Measurements from ENCODE around the gene ARF3. TPM values are rescaled to one million over a fixed set of nuclear protein-coding genes. Genes with fewer than 3 reads are reported as not detected.
A peak's percentile ranks its signal among the peaks of the same experiment; 100 is the strongest.

ARF3 gene
- total RNA-seq, 4 donors from 2014 or later = 6.9 to 117 (median 29.7) TPM

DNA sequence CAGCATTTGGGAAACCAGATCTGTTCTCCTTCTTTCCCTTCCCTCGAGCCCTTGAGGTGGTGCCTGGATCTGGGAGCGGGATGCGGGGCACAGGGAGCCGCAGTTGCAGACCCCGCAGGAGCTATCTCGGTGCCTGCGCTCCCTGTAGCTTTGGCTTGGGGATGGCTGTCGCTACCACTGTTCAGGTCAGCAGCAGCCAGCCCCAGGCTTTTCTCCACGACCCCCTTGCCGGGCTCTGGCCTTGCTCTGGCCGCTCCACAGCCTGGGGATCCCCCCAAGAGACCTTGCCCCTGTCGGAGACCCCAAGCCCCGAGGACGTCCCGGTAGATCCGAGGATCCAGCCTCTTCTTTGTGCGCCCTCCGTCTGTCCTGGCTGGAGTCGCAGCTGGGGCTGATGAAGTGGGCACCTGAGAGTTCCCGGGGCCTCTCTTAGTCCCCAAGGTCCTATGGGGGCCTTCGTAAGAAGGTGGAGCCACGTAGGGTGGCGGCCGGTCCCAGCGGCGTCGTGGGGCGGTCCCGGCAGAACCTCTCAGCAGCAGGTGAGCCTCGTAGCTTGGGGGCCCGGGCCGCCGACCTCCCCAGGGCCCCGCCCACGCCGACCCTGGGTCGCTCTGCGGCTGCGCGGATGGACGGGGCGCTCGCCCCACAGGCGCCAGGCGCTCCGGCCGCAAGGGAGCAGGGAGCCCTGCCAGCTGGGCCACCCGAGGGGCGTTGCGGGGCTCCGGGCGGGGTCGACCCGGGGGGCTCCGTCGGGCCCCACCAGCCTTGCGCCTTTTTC is 40.6 kb upstream of the ARF3 start:
- TF ChIP-seq, protein P1, sequence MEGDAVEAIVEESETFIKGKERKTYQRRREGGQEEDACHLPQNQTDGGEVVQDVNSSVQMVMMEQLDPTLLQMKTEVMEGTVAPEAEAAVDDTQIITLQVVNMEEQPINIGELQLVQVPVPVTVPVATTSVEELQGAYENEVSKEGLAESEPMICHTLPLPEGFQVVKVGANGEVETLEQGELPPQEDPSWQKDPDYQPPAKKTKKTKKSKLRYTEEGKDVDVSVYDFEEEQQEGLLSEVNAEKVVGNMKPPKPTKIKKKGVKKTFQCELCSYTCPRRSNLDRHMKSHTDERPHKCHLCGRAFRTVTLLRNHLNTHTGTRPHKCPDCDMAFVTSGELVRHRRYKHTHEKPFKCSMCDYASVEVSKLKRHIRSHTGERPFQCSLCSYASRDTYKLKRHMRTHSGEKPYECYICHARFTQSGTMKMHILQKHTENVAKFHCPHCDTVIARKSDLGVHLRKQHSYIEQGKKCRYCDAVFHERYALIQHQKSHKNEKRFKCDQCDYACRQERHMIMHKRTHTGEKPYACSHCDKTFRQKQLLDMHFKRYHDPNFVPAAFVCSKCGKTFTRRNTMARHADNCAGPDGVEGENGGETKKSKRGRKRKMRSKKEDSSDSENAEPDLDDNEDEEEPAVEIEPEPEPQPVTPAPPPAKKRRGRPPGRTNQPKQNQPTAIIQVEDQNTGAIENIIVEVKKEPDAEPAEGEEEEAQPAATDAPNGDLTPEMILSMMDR (IDR thresholded peaks at IDR 0.05) = no peak
- TF ChIP-seq POLR2A (IDR thresholded peaks at IDR 0.05) = no peak
- Histone ChIP-seq H3K9me3 (no peaks in the 10 kb centered on the region), H3K4me3 (peak overlapping the region in 1 of 2 donors; percentile 30), H3K27me3 (peaks cover 34 to 36% of the 10 kb centered on the region in 2 donors), H3K4me1 (peaks cover 0 to 31% of the 10 kb centered on the region in 2 donors), H3K27ac (no peak overlapping the region), H3K36me3 (no peaks in the 10 kb centered on the region)
- intact Hi-C loops (cut with DNase I; ENCODE audit: low total_unique reads) = no loop called here
- DNase-seq = no peak

DNA sequence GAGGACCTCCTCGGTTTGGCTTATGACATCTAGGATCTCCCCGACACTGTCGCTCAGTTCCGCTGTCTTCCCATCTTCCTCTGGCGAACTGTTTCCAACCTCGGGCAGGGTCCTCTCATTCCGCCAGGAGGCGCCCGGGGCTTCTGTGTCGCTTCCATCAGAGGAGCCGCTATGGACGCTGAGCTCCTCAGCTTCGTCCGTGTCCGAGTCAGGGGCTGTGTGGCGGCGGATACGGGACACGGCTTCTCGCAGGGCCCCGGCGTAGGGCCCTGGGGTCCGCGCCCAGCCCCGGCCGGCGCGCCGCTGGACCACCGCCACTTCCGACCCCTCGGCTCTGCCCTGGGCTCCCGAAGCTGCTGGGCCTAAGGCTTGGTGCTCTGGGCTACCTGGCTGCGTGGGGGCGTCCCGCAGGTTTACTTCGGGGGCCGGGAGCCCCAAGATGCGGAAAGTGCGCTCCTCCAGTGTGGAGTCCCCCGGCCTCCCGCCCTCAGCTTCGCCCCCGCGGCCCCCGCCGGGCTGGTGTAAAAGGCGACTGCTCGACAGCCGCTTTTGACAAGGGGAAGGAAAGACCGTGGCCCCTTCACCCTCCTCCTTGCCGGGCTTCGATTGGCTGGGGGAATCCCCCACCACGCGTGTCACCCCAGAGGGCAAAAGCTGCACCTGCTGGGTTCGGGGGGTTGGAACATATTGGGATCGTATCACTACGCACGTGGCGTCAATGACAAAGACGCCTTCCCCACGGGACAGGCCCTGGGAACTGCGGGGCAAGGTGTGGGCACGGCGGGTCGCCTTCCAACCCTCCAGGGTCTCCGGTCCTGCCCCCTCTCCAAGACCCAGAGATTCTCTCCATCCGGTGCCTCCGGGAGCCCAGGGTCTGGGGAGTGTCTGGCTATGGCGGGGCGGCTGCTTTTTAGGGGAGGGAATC is 39.8 kb upstream of the ARF3 start:
- no peak overlapping the region for H3K4me3 ChIP-seq
- TF ChIP-seq POLR2A (IDR thresholded peaks at IDR 0.05) = no peak
- TF ChIP-seq, protein P1 (IDR thresholded peaks at IDR 0.05) = peak; percentile 65 to 72 (median 68)
- H3K27me3 ChIP-seq = peaks cover 34 to 36% of the 10 kb centered on the region in 2 donors
- H3K27ac ChIP-seq = no peak overlapping the region
- DNase-seq = peak; percentile 63 to 69
- intact Hi-C loops (cut with DNase I; ENCODE audit: low total_unique reads) = no loop called here
- H3K9me3 ChIP-seq = no peaks in the 10 kb centered on the region
- H3K36me3 ChIP-seq = no peaks in the 10 kb centered on the region
- peaks cover 0 to 31% of the 10 kb centered on the region in 2 donors for H3K4me1 ChIP-seq

DNA sequence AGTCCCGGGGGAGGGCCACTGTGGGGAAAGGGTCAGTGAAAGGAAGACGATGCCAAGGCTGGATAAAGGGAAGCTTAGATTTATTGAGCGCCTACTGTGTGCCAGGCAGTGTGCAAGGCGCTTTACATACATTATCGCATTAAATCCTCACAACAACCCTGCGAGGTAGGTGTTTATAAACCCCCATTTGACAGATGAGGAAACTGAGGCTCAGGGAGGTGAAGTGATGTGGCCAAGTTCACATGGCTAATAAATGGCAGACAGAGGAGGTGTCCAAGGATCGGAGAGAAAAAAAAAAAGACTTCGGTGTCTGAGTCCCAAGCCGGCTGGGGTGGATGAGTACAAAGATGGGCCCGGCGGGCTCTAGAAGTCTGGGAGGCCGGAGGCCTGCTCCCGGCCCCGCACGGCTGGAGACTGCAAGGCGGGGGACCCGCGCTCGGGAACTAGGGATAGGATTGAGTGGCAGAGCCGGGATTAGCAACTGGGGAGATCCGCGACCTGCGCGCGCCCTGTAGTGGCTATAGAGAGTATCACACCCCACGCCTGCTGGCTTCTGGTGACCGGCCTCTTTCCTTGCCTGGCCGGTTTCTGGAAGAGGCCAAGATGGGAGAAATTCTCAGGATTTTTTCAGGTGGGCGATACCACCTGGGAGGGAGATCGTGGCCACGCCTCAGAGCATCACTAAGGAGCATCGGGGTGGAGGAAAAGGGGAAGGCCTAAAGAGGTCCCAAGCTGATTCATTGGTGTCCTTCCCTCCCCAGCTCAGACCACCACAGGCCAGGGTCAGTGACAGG is 38.0 kb upstream of the ARF3 start:
- peaks cover 0 to 31% of the 10 kb centered on the region in 2 donors for H3K4me1 ChIP-seq
- no peak overlapping the region for H3K4me3 ChIP-seq
- H3K36me3 ChIP-seq = no peaks in the 10 kb centered on the region
- no peaks in the 10 kb centered on the region for H3K9me3 ChIP-seq
- peak; percentile 61 to 75 for DNase-seq
- H3K27ac ChIP-seq = no peak overlapping the region
- intact Hi-C loops (cut with DNase I; ENCODE audit: low total_unique reads) = no loop called here
- TF ChIP-seq, protein P1 (IDR thresholded peaks at IDR 0.05) = peak; percentile 75 to 80 (median 78)
- no peak for TF ChIP-seq POLR2A (IDR thresholded peaks at IDR 0.05)
- H3K27me3 ChIP-seq = peaks cover 20 to 33% of the 10 kb centered on the region in 2 donors

- H3K4me3 ChIP-seq = no peak overlapping the region
- H3K27me3 ChIP-seq = peaks cover 13 to 27% of the 10 kb centered on the region in 2 donors
- no peaks in the 10 kb centered on the region for H3K36me3 ChIP-seq
- no peaks in the 10 kb centered on the region for H3K9me3 ChIP-seq
- peaks cover 0 to 28% of the 10 kb centered on the region in 2 donors for H3K4me1 ChIP-seq
- DNase-seq = no peak
- intact Hi-C loops (cut with DNase I; ENCODE audit: low total_unique reads) = no loop called here
- TF ChIP-seq, protein P1 (IDR thresholded peaks at IDR 0.05) = no peak
- no peak for TF ChIP-seq POLR2A (IDR thresholded peaks at IDR 0.05)
- H3K27ac ChIP-seq = no peak overlapping the region
Observed at GRCh38 chr12:48994224-48995085, 37.2 kb upstream of the ARF3 start.

All from uterus (tissue), 4 donors.